Measurements from ENCODE around the gene CPPED1.

CPPED1 gene

GRCh38 chr16:12680531-12680930 lies 123.2 kb downstream of the CPPED1 start:
- DNase-seq (ENCODE audit: low spot score), result no peak

DNA sequence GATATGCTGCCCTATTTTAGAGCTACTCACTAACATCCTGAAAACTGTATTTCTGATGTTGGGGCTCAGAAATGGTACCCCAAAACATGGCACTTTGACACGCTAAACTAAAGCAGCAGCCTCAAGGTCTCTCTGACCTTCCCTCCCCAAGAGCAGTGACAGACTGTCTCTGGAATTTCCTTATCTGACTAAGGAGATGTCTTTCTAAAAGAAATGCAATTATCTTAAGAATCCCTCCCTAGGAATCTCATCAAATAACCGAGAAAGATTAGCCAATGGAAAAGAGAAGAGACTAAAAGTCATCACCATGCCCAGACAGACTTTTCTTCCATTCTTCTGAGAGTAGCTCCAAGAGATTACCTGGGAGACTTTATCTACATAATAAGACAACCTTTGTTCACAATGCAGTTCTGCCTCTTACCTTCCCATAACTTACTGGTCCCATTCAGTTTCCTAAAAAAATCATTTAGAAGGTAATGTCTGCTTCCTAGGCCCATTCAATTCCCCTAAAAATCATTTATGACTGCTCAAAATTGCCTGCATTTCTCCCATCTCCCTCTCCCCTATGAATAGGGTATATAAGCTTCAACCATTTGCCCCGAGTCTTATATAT lies 123.9 kb downstream of the CPPED1 start:
- no peak for DNase-seq (ENCODE audit: low spot score)

GRCh38 chr16:12678983-12679382 lies 124.7 kb downstream of the CPPED1 start:
- DNase-seq (ENCODE audit: low spot score), result no peak

DNA sequence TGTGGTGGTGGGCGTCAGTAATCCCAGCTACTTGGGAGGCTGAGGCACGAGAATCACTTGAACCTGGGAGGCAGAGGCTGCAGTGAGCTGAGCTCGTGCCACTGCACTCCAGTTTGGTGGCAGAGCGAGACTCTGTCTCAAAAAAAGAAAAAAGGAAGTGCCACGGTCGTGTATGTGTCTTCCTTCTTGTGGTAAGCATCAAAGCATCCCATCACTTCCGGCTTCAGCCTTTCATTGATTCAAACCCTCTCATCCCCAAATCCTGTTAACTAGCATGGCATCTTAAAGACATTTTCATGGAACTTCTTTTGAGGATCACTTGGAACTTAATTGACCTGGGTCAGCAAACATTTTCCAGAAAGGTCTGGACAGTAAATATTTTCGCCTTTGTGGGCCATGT lies 126.2 kb downstream of the CPPED1 start:
- DNase-seq (ENCODE audit: low spot score), result no peak

- no peak for DNase-seq (ENCODE audit: low spot score)
Observed at GRCh38 chr16:12675852-12676251, 127.8 kb downstream of the CPPED1 start.

- no peak for DNase-seq (ENCODE audit: low spot score)
Observed at GRCh38 chr16:12675046-12675445, 128.6 kb downstream of the CPPED1 start.

DNA sequence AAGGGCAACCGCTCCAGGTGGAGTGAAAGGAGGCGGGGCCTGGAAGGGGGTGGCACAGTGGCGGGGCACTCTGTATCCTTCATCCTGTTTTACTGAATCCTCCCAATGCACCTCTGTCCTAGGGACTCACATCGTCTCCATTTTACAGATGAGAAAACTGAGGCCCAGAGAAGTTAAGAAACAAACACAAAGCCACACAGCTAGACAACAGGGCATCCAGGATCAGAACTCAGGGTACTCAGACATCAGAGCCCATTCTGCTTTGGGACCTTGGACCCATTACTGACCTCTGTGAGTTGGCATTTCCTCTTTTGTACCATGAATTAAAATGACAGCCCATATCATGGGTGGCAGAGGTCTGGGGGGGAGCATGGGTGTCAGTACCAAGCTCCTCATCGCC lies 129.2 kb downstream of the CPPED1 start:
- no peak for DNase-seq (ENCODE audit: low spot score)

DNA sequence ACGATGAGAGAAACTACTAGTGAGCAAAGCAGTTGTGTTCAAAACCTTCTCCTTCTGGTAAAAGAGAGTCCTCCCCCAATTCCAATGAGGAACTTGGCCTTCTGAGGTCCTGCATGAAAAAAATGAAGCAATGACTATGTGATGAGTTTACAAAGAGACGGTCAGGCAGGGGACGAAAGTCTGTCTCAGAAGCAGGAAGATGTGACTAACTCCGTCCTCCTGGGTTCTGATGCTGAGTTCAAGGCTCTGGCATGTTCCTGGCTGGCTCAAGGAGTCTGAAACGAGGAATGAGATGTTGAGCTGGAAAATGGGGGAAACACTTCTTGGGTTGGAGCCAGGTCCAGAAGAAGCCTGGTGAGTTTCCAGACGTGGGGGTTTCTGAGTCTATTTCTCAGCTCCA lies 129.6 kb downstream of the CPPED1 start:
- no peak for DNase-seq (ENCODE audit: low spot score)

DNA sequence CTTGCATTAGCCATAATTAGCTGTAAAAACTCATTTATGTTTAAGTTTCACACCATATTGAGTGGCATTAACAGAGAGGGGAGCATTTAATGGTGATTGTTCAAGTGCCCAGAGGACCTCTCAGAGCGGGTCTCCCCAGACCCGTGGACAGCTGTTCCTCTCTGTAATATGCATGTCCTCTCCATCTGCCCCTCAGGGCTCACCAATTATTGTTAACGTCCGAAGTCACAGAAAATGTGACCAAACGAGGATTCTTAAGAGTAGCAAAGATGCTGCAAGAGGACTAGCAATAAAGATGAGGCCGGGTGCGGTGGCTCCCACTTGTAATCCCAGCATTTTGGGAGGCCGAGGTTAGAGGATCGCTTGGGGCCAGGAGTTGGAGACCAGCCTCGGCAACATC lies 130.2 kb downstream of the CPPED1 start:
- no peak for DNase-seq (ENCODE audit: low spot score)

- no peak for DNase-seq (ENCODE audit: low spot score)
Observed at GRCh38 chr16:12672986-12673385, 130.7 kb downstream of the CPPED1 start.

GRCh38 chr16:12669908-12670307 lies 133.8 kb downstream of the CPPED1 start:
- no peak for DNase-seq (ENCODE audit: low spot score)

GRCh38 chr16:12667909-12668308 lies 135.8 kb downstream of the CPPED1 start:
- no peak for DNase-seq (ENCODE audit: low spot score)

DNA sequence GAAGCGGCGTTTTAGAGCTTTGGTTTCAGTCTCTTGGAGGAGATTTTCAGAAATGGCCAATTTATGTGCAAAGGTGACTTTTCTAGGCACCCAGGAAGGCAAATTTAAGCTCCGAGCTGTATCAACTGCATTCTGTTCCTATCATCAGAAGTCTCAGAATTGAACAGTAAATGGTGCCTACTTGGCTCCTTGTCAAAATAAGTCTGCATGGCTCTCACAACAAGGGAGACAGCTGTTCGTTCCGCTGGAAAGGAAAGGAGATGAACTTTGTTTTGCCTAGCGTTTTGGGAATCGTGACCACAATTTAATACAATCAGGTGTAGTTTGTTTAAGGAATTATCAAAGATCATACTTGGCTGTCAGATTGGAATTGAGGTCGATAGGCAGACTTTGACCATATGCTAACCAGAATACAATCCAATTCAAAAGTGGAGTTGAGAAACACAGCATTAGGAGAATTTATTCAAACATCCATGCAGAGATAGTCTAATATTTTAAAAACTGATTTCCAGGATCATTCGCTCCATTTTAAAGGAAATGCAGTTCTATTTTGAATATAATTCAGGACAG lies 139.4 kb downstream of the CPPED1 start:
- no peak for DNase-seq (ENCODE audit: low spot score)

GRCh38 chr16:12661656-12662172 lies 142.0 kb downstream of the CPPED1 start:
- DNase-seq (ENCODE audit: low spot score), result no peak

- no peak for DNase-seq (ENCODE audit: low spot score)
Observed at GRCh38 chr16:12659871-12660270, 143.8 kb downstream of the CPPED1 start.

DNA sequence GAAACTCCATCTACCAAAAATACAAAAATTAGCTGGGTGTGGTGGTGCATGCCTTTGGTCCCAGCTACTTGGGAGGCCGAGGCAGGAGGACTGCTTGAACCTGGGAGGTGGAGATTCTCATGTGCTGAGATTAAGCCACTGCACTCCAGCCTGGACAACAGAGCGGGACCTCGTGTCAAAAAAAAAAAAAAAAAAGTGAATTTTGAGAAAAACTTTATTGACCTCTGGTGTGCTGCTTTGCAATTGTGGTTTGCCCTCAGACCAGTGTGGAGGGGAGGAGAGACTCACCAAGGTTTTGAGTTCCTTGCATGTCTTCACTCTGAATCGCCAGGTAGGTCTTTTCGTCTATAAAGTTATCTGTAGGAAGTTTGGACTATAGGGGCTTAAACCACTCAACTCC lies 145.2 kb downstream of the CPPED1 start:
- no peak for DNase-seq (ENCODE audit: low spot score)

DNA sequence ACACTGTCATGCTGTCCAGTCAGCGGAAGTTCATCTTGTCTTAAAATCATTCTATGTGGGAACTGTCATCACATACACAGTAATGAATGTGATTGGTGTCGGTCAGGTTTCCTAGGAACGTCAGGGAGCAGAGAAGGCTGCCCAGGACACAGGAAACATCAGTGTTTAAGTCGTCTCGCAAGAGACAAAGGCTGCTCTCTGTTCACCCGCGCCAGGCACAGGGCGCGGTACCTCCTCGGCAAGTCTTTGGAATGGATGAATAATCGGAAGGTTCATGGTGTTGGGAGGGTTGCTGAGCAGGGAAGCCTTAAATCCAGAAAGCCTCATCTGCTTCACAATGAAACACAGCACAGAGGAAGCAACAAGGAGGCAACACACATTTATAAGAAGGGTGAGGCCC lies 148.2 kb downstream of the CPPED1 start:
- DNase-seq (ENCODE audit: low spot score), result no peak

DNA sequence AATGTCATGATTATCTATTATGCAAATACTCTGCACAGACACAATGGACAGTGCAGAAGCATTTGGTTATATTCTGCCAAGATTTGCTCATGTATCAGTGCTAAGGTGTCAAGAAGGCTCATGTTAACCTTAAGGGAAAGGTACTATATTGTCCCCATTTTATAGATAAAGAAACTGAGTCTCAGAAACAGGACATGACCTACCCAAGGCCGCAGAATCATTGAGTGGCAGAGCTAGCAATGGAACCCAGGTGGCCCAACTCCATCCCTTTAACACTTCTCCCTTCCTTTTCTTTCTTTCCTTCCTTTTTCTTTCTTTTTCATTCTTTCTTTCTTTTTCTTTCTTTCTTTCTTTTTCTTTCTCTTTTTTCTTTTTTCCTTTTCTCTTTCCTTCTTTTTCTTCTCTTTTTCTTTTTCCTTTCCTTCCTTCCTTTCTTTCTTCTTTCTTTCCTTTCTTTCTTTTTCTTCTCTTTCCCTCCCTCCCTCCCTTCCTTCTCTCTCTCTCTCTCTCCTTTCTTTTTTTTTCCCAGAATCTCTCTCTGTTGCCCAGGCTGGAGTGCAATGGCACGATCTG lies 149.8 kb downstream of the CPPED1 start:
- no peak for DNase-seq (ENCODE audit: low spot score)

DNA sequence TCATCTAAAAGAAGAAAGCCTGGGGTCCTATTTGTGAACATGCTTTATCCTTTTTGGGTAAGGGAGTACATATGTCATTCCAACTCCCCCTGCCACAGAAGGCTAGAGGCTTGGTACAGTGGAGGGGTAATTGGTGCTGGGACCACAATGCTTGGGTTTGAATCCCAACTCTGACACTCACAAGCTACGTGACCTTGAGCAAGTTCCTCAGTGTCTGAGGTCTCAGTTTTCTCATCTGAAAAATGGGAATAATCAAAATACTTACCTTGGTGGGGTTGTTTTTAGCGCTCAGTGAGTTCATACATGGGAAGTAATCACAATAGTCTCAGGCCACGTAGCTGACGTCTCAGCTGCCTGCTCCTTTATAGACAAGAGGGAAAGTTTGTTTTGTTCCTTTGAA lies 150.8 kb downstream of the CPPED1 start:
- no peak for DNase-seq (ENCODE audit: low spot score)

DNA sequence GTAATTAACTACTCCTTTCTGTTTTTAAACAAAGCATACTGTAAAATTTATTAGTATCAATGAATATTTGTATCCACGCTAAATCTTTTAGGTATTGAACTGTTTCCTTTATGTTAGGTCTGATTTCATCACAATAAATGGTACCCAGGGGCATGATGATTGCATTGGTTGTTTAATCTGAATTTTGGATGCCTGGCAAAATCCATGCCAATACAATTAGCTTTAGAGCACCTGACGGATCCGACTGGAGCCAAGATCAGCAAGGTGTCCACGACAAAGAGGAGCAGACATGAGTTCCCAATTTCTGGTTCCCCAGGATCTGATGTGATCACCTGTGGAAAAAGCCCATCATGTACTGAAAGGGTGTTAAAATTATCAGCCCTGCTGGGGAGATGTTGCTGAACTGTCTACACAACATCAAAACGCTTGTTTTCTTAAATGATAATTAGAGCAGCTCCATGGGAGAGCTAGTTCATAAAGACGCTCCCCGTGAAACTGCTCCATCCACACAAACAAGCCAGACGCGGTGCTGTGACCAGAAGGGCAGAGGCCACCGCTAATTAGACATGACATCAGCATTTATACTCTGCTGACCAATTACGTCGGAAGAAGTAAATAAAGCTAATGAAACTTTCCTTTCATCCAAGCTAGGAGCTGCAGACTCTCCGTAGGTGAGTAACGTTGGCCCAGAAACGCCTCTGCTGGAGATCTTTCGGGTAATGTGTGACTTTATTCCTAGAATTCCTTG lies 151.7 kb downstream of the CPPED1 start:
- no peak for DNase-seq (ENCODE audit: low spot score)

- no peak for DNase-seq (ENCODE audit: low spot score)
Observed at GRCh38 chr16:12649356-12649755, 154.3 kb downstream of the CPPED1 start.

DNA sequence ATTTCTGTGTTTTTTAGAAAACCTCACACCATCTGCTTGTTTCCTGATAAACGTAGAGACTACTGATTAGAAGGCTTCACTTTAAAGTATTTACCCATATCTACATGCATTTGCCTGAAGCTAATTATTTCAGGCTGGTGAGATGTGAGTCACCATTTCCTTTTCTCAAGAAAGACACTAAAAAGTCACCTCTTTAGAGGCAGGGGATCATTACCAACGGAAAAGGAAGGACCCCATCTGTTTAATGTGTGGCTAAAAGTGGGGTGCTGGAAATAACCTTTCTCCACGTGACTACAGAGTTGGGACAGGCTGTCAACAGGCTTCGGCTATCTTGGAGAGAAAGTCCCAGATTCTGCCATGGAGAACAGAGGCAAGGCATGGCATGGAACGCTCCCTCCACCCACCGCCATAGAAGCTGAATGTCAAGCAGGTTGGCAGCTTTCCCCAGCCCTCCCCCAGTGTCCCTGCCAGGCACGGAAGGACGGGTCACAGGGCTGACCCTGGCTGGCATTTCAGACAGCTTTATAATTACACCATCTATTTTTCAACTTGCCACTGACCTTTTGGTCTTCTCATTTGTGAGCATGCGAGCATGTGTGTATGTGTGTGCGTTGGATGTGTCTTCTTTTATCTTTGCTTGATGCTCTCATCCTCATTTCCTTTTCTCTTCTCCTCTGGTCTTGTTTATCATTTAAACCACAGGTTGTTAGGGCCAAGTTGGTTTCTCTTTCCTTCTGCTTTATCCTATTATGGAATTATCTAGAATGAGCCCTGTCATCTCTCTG lies 157.0 kb downstream of the CPPED1 start:
- no peak for DNase-seq (ENCODE audit: low spot score)
